GM19438 (cell line): ENCODE results near the gene MKS1.

Source experiments
- ATAC-seq: cut with Tn5 transposase; IDR thresholded peaks from one replicate; pipeline ENCODE4 v1.9.1; 2021; ENCODE audit warnings: low read depth; ENCODE audit not compliant: unreplicated experiment

The MKS1 gene

DNA sequence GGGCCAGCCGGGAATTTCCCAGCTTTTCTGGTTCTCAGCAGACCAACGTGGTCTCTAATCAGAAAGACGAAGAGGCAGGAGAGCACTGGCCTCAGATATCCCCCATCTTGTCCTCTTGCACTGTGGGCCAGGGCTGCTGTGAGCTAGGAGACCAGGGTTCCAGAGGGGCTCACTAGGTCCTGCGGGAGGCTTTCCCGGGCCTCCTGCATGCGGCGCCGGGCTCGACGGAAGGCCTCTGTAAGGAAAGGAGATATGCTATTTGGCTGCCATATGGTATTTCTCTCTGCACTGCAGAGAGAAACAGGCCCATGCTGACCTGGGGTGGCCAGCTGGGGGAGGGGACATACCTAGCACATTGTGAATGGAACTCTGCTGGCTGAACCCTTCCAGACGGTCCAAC lies 13.1 kb downstream of the MKS1 start:
- ATAC-seq, result no peak

DNA sequence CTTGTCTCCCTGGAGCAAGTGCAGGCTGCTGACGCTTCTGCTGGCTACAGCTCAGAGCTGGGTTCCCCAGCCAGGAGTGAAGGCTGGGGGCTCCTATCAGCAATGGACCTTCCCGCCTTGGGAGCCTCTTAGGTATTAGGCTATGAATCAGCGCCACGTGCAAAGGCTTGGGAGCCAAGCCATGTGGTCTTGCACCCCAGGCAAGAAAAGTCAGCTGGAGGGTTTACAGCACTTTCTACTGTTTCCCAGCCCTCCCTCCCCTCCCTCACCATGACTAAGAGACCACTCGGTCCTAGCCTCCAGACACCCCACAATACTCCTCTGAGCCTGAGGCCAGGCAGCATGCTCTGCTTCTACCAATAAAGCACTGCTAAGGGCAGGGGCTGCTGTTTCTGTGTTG lies 14.3 kb downstream of the MKS1 start:
- no peak for ATAC-seq

DNA sequence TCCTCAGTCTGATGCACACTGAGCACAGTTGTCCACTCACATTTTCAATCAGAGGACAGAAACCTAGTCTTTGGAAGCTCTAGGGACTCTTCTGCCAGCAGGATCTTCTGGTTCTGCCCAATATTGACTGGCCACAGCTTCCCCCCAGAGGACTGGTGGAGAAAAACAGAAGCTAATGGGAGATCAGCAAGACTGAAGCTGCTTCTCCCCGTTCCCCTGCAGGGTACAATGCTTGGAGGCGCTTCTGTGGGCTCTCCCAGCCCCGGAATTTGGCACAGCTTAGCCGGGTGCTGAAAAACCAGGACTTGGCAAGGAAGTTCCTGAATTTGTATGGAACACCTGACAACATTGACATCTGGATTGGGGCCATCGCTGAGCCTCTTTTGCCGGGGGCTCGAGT lies 16.2 kb downstream of the MKS1 start:
- ATAC-seq, result no peak

DNA sequence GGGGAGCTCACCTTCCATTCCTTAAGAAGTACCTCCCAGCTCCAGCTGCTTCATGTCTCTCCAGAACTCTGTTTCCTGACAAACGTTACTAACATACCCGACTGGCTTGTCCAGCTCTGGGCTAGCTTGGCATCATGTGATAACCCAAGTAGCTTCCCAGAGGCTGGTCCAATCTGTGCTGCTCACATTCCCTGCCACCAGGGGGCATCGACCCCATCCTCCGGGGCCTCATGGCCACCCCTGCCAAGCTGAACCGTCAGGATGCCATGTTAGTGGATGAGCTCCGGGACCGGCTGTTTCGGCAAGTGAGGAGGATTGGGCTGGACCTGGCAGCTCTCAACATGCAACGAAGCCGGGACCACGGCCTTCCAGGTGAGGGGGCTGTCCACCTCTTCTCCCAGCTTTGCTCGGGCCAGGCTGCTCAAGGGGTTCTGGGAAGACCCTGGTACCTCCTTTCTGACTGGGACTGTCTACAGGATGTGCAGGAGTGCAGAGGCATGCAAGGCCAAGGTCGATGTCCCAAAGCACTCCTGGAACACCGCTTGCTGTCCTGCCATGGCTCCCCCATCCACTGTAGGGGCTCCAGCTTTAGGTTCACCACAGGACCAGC lies 18.9 kb downstream of the MKS1 start:
- ATAC-seq, result no peak

DNA sequence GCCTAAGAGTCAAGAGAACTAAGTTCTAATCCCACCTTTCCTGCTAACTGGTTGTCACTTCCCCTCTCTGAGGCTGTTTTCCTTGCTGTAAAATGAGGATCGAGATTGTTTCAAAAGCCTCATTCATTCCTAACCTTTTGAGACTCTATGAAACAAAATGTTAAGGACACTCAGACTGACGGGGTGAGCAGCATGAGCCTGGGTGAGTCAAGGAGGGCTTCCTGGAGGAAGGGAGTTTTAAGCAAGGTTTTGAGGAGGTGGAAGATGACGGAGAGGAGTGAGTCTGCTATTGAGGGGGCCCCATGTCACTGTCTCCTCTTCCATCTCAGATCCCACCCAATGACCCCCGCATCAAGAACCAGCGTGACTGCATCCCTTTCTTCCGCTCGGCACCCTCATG lies 22.4 kb downstream of the MKS1 start:
- no peak for ATAC-seq

DNA sequence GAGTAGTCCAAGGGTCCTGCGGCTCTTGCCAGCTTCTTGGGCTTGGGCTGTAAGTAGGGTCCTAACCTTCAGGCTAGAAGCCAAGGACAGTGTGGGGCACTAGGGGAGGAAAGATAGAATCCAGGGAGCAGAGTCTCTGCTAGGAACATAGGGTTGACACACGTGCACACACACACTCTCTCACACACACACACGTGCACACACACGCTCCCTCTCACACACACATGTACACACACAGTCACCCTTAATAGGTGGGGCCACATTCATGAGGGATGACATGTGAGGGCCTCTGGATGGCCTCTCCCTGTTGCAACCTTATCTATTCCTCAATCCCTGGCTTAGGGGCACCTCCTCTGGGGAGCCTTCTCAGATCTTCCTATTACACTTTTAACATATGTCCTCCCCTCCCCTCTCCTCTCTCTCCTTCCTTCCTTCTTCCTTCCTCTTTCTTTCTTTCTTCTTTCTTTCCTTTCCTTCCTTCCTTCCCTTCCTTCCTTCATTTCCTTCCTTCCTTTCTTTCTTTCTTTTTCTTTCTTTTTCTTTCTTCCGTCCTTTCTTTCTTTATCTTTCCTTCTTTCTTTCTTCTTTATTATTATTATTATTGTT lies 23.4 kb downstream of the MKS1 start:
- ATAC-seq, result no peak

DNA sequence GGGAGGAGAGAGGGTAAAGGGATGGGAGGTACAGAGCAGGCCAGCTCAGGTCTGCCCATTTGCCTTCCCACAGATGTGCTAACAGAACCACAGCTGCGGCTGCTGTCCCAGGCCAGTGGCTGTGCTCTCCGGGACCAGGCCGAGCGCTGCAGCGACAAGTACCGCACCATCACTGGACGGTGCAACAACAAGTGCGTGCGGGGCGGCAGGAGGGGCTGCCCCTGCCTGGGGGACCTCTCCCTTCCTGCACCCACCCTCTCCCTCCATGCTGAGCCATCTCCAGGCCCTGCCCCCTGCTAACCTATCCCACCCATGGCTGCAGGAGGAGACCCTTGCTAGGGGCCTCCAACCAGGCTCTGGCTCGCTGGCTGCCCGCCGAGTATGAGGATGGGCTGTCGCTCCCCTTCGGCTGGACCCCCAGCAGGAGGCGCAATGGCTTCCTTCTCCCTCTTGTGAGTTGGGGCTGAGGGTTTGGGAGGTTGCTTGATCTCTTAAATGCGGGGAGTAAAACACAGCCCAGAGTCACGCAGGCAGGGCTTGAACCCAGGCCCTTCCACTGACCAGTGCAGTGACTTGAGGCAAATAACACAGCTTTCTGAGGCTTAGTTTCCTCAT lies 25.3 kb downstream of the MKS1 start:
- no peak for ATAC-seq

DNA sequence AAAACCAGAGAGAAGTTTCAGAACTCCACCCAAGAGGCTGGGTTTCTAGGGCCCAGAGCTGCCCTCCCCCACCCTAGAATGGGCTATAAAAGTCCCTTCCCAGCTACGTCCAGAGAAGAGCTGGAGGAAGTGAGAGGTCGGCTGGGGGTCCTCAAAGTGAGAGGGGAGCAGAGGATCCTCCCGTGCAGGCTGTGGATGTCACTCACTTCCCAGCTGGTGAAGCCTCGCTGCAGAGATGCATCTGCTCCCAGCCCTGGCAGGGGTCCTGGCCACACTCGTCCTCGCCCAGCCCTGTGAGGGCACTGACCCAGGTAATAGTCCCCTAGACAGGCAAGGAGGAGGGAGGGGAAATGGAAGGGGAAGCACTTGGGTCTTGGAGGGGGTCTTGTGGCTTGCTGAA lies 26.4 kb downstream of the MKS1 start, which contains the start of gene EPX:
TSS of gene EPX (plus strand) at position 115 of the 400 bp plus-strand sequence. CDS start at position 236, 121 bp downstream.
- no peak for ATAC-seq

DNA sequence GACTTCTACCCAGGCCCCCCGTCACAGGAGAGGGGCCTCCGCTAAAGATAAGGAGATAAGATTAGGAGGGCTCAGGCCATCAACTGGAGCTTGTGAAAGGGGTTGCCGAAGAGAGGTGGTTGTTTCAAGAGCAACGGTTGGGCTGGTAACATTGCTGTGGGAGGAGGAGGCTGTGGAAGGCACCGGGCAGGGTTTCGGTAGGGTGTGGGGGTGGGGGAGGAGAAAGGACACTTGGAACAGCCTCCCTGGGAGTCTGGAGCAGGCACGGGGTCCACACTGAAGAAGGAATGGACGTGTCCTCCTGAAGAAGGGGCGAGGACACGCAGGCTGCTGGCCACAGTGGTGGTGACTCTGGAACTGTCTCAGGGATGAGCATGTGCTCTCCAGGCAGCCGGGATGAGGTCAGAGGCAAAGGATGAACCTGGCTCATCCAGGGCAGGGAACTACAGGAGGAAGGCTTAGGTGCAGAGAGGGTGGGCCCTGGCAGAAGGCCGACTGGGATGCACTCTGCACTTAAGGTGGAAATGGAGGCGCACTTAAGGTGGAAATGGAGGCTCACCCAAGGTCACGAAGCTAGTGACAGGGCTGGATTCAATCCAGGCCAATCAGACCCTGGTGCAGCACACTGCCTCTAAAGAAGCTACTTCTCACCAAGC lies 27.7 kb downstream of the MKS1 start:
- ATAC-seq, result no peak

DNA sequence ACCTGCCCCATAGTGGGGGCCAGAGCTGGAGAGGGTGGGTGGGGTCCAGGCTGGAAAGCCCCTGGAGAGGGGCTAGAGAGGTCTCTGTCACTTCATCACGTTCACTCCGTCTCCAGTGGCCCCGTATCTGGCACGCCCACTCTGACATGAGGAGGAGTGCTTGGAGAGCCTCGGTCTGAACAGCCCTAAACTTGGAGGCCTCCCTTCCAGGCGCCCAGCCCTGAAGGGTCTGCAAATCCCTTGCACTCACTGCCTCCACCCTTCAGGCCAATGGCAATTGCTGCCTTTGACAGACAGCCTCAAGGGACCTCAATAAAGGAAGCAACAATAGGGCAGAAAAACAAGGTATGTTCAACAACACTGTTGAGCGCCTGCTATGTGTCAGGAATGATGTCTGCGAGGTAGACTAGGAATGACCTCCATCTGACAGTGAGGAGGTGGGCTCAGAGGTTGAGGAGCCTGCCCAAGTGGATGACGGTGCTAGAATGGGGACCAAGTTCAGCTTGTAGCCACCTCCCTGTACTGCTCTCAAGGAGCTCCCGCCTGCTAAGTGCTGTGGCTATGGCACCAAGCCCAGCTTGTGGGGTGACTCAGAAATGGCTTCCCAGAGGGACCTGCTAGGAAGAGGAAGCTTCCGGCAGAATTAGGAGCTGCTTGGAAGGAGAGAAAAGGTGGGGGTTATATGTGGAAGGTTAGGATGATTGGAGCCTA lies 29.5 kb downstream of the MKS1 start:
- ATAC-seq, result no peak

DNA sequence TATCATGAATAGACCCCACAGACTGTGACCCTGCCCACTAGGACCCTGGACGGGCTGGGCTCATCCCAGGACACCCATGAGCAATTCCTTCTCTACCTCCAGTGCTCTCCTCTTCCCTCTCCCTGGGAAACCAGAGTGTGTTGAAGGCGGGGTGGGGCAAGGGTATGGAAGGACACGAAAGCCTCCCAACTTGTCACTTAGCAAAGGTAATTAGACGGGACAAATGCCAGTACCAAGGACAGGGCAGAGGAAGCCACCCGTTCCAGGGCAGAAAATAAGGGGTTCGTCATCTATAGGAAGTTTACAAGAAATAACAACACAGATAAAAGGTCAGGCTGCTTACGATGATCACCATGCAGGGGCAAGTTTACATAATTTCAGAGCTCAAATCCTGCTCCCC lies 31.4 kb downstream of the MKS1 start:
- ATAC-seq, result no peak

DNA sequence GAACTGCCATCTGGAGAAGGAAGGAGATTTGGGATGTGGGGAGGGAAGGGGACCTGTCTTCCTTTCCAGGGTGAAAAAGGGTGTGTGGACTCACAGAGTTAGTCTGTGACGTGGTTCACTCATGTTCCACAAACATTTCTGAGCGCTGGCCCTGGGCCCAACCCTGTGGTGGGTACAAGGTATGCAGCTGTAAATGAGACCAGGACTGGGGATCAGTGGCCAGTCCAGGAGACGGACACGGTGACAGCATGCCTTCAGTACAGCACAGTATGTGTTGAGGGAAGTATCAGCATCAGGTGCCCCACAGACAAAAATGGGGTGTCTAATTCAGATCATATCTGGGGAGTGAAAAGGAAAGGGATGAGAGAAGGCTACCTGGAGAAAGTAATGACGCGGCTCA lies 32.0 kb downstream of the MKS1 start:
- no peak for ATAC-seq

DNA sequence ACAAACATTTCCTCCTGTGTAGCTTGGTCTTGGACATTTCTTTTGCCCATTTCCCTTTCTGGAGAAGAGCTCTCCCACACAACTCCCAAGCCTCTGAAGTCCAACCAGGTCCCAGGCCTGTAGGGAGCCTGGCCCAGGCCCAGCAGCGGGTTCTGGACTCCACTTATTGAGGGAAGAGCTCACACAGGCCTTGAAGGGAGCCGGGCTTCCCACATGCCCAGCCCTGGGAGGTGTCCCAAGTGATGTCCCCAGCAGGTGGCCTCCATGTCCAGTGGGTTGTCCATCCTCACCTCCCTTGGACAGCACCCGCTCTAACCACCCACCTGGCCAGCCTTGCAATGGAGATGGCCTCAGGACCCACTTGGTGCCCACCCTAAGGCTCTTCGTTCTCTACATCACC lies 32.5 kb downstream of the MKS1 start:
- no peak for ATAC-seq

DNA sequence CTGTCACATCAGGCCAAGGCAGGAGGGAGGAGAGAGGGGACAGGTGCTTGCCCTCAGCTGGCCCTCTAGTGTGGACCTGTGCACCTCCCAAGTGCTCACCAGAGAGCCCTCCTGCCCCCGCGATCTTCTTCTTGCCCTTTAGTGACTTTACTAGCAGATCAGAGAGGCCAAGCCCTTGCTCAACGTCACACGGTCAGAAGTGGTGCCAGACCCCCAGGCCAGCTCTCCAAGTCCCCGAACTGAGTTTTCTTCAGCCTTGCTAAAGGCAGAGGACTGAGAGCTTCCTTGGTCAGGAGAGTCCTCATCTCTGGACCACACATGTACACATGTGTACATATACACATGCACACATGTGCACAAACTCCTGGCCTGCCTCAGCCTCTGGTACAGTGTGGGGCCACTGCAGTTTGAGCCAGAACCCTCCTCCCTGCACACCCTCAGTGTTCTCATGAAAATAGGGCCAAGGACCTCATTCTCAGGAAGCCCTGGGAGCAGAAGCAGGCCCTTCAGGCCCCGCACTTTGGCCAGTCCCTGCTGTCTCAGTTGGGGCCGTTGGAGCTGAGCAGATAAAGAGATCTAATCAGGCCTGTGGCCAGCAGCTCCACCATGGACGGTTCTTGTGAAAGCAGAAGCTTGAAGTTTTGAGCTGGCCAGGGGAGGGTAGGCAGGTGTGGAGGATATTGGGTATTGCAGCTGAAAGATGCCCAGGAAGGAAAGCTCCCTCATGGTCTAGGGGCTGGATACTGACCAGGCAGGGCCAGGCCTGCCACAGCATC lies 33.9 kb downstream of the MKS1 start:
- no peak for ATAC-seq

DNA sequence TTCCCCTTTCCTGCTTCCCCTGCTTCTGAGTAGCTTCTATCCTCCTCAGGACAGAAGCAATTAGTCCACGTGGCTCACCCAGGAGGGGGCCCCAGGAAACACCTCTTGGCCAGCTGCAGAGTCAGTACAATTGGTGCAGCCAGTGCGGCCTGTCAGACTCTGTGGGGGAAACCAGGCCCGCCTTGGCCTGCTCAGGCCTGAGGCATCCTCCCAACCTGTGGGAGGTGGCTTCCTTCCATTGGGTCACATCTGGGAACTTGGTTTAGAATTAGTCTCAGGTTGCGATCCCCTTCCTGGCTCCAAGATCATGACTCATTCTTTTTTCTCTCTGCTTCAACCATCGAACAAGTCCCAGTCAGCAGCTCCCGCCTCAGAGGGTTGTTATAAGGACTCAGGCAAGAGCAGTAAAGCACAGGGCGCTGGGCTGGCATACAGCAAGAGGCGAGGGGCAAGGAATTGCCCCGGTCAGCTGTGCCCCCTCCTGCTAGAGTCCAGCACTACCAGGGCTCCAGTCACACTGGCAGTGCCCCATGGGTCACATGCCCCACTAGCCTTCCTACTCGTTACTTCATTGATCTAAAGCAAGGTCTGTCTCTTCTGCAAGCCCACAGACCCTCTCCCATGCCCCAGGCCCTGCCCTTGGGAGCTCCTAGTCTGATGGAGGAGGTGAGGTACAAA lies 34.6 kb downstream of the MKS1 start:
- ATAC-seq, result no peak

DNA sequence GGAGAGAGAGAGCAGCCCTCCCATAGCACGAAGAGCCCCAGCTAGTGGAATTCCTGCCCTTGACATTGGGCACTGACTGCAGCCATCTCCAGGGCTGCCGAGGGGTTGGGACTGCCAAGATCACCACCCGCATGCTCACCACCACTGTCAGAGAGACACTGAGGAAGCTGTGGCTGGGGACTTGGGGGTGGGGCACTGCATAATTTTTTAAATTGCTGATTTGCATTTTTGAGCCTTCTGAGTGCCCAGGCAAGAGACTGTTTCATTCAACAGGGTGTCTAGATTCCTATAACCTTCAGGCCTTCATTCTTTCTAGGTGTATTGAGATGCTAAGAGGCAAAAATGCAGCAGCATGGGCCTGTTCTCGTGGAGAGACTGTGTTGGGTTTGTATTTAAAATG lies 35.5 kb downstream of the MKS1 start:
- no peak for ATAC-seq

DNA sequence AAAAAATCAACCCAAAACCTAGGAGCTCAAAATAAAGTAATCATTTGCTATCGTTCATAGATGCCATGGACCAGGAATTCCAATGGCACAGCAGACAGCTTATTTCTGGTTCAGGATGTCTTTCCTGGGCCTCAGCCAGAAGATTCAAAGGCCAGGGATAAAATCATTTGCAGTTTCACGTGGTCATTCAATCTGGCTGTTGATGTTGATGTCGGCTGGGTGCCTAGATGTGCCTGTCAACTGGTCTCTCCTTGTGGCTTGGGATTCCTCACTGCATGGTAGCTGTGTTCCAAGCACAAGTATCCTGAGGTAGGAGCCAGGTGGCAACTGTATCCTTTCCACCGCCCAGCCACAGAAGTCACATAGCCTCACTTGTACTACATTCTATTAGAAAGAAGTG lies 37.3 kb downstream of the MKS1 start:
- ATAC-seq, result no peak

DNA sequence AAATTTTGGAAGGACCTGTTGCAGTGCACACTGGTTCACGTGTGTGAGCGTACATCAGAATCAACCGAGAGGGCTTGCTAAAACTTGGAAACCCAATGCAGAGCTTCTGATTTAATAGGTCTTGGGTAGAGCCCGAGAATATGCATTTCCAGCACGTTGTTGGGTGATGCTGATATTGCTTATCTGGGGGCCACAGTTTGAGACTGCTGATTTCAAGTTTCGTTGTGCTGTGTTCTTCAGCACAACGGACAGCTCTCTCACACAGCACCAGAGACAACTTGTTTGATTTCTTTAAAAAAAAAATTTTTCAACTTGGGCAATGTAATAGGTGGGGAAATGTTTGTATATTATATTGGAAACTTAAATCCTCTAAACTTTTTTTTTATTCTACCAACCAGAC lies 42.9 kb downstream of the MKS1 start:
- no peak for ATAC-seq

DNA sequence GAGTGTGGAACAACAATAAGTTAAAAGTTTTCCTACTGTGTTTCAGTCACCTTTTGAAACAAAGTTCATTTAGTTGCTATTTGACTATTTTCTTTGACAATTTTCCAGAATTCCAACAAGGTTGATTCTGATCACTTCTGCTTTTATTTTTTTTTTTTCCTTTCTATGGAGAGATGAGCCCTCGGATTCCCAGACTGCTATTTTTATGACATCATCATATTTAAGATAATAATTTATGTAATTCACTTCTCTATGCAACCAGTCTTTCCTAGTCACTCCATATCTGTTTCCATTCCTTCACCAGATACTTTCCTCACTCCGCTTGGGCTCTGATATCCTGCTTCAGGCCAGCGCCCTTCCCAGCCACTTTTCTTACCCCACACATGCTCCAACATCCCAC lies 44.2 kb downstream of the MKS1 start:
- no peak for ATAC-seq
